IPS-NIHi7 (cell line): ENCODE data around the gene ARRB2.

Experiments
- DNase-seq: peaks from one replicate; pipeline ENCODE4 v3.0.0; 2012; ENCODE audit warnings: mixed read lengths; ENCODE audit errors: extremely low spot score

ARRB2 gene

DNA sequence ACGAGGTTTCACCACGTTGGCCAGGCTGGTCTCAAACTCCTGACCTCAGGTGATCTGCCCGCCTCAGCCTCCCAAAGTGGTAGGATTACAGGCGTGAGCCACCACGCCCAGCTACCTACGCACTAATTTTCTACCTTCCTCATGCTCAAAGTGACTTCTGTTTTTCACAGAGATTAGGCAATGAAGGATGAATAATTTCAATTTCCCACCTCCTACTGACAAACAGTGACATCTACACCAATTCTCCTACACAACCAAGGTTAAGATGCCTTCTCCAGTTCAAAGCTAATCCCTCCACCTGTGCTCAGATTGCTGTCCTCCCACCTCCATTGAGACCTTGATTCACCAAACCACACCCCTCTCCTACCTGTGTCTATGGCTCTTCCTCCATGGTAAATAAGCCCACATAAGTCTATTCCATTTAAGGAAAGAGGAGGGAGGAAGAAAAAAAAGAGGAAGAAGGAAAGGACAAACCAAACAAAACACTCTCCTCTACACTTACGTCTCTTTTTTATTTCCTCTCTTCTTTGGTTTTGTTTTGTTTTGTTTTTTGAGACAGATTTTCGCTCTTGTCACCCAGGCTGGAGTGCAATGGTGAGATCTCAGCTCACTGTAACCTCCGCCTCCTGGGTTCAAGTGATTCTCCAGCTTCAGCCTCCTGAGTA lies 15.3 kb downstream of the ARRB2 start:
- DNase-seq, result no peak

DNA sequence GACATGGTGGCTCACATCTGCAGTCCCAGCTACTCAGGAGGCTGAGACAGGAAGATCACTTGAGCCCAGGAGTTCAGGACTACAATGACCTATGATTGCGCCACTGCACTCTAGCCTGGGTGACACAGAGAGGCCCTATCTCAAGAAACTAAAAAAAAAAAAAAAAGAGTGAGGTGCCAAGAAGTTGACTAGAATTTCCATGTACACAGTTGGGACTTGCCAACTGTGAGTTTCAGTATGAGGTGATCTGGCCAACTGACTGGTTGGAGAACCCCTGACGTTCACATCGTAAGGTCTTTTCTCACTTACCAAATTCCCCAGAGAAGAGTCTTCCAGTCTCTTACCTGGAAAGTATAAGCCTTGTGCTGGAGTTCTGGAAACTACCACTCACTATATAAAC lies 17.7 kb downstream of the ARRB2 start:
- DNase-seq, result no peak

GRCh38 chr17:4733073-4733531 lies 22.7 kb downstream of the ARRB2 start:
- DNase-seq, result no peak

DNA sequence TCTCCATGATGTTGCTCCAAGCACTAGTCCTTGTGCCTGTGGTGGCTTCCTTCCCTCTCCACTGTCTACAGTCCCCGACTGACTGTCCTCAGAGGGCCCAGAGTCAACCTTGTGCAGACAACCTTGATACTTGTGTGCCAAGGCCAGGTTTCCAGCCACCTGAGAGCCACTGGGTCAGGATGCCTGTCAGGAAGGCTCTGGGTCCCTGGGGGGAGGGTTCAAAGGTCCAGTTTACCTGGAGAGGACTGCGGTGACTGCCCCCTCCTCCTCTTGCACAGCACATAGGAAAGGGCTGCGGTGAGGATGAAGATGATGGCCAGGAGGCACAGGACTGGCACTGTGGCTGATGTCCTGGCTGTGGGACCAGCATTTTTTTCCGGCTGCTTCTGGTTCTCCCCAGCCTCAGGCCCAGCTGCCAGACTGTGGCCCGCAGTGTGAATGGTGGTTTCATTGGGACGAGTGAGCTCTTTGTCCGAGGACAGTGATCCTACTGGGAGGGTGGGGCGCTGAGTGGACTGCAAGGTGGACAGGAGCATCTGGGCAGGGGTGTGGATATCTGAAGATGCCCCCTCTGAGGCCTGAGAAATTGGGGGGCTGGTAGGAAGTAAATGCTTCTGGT lies 24.5 kb downstream of the ARRB2 start:
- DNase-seq, result no peak

GRCh38 chr17:4735876-4736651 lies 25.6 kb downstream of the ARRB2 start:
- DNase-seq, result no peak

- peak; percentile 31 for DNase-seq
Observed at GRCh38 chr17:4738136-4739121, 28.0 kb downstream of the ARRB2 start.

- DNase-seq, result peak; percentile 44
Observed at GRCh38 chr17:4739122-4740024, 28.9 kb downstream of the ARRB2 start, which contains the start of the genes CXCL16 and ZMYND15. Gene CXCL16 (minus strand): TSS chr17:4739928. CDS start chr17:4739339, 589 bp downstream. Gene ZMYND15 (plus strand): TSS chr17:4739833. CDS start chr17:4740549, 716 bp downstream.

DNA sequence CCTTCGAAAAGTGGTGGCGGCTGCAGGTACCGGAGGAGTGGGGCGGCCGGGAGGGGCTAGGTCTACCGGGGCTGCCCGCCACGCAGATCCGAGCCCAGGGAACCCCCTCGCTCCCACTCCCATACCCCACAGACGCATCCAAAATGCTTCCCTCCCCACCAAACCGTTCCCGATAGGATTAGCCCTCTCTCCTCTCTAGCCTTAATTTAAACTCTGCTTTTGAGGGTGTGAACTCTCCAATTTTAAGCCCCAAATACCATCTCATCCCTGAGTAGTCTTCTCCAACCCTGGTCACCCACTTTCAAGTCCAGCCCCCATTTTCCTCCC lies 29.6 kb downstream of the ARRB2 start:
- no peak for DNase-seq

- no peak for DNase-seq
Observed at GRCh38 chr17:4740584-4740983, 30.2 kb downstream of the ARRB2 start.

DNA sequence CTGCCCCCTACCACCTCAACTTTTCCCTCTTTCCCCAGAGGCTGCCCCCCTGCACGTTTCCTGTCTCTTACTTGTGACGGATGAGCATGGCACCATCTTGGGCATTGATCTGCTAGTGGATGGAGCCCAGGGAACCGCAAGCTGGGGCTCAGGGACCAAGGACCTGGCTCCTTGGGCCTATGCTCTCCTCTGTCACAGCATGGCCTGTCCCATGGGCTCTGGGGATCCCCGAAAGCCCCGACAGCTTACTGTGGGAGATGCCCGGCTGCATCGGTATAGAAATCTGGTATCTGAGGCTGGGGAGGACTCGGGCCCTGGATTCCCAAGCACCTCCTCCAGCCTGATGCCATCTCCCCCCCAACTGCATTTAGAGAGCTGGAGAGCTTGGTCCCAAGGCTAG lies 31.1 kb downstream of the ARRB2 start:
- DNase-seq, result no peak

DNA sequence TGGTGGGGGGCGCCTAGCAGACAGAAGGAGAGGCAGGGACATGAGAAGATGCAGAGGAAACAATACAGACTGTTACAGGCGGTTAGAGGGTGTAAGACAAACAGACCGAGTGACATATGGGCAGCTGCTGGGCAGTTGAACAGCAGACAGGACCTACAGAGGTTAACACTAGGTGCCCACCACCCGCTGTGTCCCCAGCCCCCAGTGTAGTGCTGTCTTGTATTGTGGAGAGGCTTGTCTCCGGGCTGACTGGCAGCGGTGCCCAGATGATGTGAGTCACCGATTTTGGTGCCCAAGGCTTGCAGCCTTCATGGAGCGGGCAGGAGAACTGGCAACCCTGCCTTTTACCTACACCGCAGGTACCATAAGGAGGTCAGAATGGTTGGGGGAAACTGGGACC lies 31.7 kb downstream of the ARRB2 start:
- DNase-seq, result no peak

DNA sequence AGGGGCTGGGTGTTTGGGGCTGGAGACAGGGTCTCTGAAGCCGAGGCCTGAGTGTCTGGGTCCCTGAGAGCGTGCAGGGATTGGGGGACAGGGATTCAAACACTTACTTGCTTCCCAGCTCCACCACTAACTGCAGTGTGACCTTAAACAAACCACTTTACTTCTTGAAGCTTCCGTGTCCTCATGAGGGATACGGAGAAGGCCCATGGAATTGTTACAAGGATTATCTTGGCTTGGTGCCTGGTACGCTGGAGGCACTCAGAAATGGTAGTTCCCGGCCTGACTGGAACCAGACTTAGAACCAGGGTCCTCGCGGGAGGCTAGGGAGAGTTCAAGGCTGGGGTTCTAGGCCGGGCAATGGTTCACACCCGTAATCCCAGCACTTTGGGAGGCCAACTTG lies 32.2 kb downstream of the ARRB2 start:
- no peak for DNase-seq

- DNase-seq, result no peak
Observed at GRCh38 chr17:4743216-4743615, 32.8 kb downstream of the ARRB2 start.

- no peak for DNase-seq
Observed at GRCh38 chr17:4743898-4744297, 33.5 kb downstream of the ARRB2 start.

DNA sequence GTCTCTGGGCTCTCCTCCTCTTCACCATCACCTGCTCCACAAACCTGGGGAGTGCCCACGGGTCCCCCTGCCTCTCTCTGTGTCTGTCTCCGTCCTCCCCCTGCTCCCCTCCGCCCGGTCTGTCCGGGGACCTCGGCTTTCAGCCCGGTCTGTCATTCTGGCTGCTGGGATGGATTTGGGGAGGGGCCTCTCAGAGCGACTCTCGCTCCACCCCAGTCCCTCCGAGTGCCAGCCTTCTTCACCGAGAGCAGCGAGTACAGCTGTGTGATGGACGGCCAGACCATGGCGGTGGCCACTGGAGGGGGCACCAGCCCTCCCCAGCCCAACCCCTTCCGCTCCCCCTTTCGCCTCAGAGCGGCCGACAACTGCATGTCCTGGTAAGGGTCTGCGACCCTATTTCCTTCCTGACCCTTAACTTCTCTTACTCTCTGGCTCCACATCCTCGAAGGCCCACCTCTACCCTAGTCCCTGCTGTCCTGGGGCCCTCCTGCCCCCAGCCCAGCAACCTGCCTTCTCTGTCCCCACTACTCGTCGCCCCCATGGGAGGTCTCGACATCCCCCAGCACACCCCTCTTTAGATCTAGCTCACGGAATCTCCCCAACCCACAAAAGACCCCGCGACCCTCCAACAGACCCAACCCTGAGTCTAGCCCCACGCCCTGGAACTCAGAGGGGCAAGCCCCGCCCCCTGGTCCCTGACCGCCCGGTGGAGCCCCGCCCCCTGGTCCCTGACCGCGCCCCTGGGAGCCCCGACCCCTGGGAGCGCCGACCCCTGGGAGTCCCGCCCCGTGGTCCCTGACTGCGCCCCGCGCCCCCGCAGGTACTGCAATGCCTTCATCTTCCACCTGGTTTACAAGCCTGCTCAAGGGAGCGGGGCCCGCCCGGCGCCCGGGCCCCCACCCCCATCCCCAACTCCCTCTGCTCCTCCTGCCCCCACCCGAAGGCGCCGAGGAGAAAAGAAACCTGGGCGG lies 34.9 kb downstream of the ARRB2 start:
- DNase-seq, result peak; percentile 83

DNA sequence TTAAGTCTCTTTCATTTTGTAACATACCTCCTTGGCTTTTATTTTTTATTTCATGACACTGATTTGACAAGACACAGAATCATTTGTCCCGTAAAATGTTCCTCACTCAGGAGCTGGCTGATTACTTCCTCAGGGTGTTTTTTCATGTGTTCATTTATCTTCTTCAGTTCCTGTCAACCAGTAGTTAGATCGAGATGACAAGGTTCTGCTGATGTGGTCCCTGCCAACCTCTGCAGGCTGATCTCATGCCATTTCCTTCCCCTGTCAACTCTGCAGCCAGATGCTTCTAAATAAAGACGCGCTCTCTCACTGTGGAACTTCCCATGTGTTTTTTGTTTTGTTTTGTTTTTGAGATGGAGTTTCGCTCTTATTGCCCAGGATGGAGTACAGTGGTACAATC lies 37.4 kb downstream of the ARRB2 start:
- DNase-seq, result no peak

- DNase-seq, result no peak
Observed at GRCh38 chr17:4748686-4749085, 38.3 kb downstream of the ARRB2 start.

DNA sequence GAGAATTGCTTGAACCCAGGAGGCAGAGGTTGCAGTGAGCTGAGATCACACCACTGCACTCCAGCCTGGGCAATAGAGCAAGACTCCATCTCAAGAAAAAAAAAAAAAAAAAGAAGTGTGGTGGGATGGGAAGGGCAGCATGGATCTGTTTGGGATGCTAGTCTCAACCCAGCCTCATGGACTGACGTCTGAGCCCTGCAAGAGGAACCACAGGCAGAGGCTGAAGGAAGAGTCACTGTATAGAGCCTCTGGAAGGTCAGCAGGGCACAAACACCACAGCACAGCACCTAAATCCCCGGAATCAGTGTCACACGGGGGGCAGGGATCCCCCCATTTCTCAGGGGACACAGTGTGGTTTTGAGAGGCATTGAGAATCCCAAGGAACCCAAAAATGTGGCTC lies 40.2 kb downstream of the ARRB2 start:
- DNase-seq, result no peak

- no peak for DNase-seq
Observed at GRCh38 chr17:4751932-4752331, 41.5 kb downstream of the ARRB2 start.
